Measurements from ENCODE around the gene HERC4.

DNA sequence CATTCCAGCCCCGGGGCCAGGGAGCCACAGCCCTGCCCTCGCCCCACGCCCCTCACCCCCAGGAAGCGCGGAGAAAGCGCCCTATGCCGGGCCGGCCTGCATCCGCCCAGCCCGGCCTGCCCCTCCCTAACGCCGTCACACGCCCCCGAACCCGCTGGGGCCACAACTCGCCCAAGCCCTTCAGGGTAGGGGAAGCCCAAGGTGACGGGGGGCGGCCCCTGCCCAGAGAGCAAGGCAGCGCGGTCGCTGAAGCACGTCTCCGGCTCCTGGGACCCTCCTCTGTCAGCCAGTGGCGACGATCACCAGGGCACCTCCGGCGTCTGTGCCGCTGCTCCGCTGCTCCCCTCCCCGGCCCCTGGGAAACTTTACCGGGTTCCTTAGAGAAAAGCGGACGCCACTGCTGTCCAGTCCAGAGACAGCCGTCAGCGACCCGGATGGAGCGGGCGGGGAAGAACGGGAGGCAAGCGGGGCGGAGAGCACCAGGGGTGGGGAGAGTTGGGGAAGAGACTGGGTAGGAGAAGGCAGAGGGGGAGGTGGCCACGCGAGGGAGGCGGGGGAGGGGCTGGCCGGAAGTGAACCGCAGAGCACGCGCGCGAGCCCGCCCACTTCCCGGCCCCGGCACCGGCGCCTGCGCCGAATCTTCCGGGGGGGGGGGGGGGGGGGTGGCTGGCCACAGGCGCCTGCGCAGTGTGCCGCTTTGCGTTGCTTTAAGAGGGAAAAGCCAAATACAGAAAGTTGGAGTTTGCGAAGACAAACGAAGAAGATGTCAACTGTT, at the start of gene HERC4:
- TF ChIP-seq CTCF (conservative IDR thresholded peaks at IDR 0.05 in 1 of 2, IDR thresholded peaks at IDR 0.05 in 1 of 2; ENCODE audit: low read depth in 1 of 2, low read length in 2 of 2), result no peak
- no peak for TF ChIP-seq EZH2 (IDR thresholded peaks at IDR 0.05; ENCODE audit: low read length, missing control alignments)

All from fibroblast of lung (primary cell).